Stimulated activated CD8-positive, alpha-beta memory T cell treated with anti-CD3 and anti-CD28 coated beads, Interleukin-4, amount 100 ng/mL, for 4 hours (primary cell): ENCODE results near the gene GRM7.

Experiments used
- DNase-seq, 2 donors: peaks; one replicate each; pipeline ENCODE4 v3.0.0-alpha.2; 2020; ENCODE audit warnings: low read depth in 2 of 2, low spot score in 1 of 2

Gene GRM7

DNA sequence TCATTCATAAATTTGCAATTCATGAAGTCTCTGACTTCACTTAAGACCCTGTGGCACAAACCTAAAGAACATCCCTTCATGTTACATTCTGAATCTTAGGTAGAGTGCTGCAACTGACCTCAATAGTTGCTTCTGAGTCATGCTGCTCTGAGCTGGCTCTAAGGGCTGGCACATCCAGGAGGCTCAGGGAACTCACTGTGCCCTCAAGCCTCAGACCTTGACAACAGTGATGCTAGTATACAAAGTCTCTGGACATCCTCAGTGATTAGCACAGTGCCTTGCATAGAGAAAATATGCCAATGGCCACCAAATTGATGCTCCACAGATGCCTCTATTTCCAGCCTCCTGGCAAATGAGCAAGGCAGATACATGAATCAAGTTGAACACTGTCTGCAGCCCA lies 899.8 kb downstream of the GRM7 start:
- DNase-seq = no peak

DNA sequence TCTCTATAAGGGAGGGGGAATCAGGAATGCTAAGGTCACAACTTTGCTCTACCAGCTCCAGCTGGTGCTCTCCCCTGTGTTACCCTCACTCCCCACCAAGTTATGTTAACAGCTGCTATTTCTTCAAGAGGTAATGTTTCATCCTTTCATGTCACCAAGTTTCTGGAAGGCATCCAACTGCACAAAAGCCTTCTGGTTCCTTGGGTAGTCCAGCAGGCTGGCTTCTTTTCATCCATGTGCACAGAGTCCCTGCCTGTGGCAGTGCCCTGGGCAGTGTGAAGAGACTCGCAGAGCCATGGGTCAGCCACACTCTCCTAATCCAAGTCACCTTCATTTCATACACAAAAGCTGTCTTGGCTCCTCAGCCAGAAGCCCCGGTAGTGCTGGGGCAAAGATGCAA lies 903.2 kb downstream of the GRM7 start:
- DNase-seq = no peak

DNA sequence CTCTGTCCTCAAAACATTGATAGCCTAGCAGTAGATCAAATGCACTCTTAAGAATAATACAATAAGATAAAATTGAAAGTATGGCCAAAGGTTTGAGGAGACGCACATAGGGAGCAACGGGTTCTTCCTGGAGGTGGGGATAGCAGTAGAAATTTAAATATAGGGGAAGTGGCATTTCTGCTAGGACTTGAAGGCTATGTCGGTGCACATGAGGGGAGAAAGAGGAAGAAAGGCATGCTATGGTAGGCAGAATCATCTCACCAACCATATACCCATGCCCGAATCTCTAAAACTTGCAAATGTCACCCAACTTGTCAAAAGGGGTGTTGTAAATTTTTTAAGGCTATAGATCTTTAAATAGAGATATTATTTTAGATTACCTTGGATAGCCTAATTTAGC lies 905.6 kb downstream of the GRM7 start:
- DNase-seq = no peak

DNA sequence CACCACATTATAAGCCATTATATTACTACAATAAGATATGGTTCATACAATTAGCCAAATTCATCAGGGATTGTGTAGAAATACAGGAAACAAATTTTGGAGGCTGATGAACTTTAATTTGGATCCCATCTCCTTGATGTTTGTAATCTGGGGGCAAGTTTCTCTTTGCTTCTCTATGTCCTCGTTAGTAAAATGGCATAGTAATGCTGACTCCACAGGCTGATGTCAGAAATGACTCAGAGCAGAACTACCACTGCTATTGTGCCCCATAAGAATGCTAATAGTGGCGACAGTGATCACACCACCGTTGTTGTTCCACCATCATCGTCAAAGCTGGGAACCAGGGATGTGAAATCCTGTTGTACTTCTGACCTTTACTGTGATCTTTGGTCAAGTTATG lies 918.4 kb downstream of the GRM7 start:
- DNase-seq = no peak

DNA sequence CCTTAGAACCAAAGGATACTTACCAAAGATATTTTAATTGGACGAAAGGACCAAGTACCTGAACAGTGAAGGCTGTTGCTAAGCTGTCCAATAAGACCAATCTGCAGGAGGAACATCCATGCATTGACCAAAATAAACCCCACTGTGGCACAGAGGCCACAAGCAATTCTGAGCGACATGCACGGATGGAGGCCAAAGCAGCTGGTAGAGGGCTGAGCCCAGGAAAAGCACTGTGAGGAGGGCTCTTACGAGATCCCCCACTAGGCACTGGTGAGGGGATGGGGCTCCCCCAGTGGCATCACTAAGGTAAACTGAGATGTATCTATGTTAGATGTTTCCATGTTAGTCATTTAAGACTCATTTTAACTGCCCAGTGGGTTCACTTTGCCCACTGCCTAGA lies 920.5 kb downstream of the GRM7 start:
- DNase-seq = no peak

DNA sequence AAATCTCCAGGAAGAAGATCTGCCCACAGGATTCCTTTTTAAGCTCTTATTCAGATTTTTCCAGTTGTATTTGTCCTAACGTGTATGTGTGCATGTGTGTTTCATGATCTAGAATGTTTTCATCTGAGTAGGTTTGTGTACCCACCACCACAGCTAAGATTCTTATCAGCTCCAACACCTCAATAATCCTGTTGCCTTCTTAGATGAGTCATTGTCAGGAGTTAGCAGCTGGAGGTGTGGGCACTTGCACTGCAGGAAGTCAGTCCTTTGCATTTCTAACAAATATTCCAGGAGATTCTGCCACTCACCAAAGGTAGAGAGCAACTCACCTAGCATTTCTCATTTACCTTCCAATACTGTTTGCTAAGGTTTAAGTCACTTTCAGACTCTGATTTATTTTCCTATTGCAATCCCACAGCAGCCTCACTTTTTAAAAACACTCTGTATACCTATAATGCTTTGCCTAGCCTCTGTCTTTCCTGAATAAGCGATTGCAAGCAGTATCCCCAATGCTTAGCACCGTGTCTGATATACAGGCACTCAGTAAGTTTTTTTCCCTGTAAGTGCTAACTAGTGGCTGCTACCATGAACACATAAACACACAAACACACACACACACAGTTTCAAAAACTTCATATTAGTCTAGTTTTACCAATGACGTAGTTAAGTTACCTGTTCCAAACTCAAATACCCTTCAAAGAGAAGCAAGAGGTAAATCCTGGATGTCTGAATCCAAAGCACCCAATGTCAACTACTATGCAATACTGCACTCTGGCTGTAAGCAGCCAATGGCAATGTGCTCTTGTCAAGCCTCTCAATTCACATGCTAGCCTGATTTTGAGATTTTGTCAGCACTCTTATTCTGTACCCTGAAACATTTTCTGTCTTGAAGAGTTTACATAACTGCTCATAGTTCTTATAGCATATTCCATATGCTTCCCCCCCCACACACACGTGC lies 927.2 kb downstream of the GRM7 start:
- no peak for DNase-seq

DNA sequence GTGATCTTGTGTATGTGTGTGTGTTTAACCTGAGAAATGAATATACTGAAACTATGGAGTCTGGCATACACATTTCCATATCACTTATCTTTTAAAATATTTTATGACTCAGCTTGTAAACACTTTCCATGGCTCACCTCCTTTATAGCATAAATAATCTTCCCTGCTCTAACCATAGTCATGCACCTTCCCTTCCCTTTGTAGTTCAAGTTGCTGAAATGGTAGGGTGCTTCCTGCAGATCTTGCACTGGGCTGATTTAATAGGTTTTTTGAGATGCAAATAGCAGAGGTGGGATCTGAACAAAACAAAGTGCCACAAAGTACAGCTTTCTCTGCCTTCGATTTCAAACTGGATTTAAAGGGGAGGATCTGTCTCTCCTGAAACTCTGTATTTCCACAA lies 928.0 kb downstream of the GRM7 start:
- no peak for DNase-seq

DNA sequence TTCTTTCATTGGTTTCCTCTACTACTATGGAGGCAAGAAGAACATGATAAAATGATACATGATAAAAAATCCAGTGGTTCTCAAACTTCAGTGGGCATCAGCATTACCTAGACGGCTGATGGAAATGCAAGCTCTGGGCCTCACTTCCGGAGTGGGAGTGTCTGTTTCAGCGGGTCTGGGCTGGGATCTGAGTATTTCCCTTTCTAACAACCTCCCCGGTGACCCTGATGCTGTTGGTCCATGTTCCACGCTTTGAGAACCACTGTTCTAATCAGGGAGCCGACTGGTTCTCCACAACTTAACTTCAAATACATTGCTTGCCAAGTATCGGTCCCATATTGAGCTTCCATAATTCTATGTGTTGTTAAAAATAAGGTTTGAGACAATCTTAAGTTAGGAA lies 928.4 kb downstream of the GRM7 start:
- DNase-seq = no peak

DNA sequence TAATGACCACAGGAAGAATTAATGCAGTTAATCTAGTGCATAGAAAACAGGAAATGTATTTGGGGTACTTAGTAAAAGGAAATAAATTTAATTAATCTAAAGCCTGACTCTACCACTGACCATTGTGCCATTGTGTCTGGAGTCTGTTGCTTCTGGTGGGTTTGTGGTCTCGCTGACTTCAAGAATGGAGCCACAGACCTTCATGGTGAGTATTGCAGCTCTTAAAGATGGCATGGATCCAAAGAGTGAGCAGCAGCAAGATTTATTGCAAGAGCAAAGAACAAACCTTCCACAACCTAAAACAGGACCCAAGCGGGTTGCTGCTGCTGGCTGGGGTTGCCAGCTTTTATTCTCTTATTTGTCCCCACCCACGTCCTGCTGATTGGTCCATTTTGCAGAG lies 929.2 kb downstream of the GRM7 start:
- no peak for DNase-seq
